KMS-11 (cell line): ENCODE measurements around the gene ARHGAP24.

Source experiments
- H2AFZ ChIP-seq: fragments of 200-600 bp; sonication (generic); 2 replicates; pipeline ENCODE4 v1.6.1; 2016; ENCODE audit warnings: antibody characterized with exemption, mixed run types, low read depth
- H3K27ac ChIP-seq: fragments of 200-600 bp; sonication (generic); 2 replicates; pipeline ENCODE4 v1.6.1; 2016; ENCODE audit warnings: mild to moderate bottlenecking, mixed run types
- H3K27me3 ChIP-seq: fragments of 200-600 bp; sonication (generic); 2 replicates; pipeline ENCODE4 v1.6.1; 2017; ENCODE audit warnings: mild to moderate bottlenecking, low read depth, mixed run types, moderate library complexity; ENCODE audit not compliant: insufficient read depth
- H3K36me3 ChIP-seq: fragments of 200-600 bp; sonication (generic); 2 replicates; pipeline ENCODE4 v1.6.1; 2017; ENCODE audit warnings: mild to moderate bottlenecking, mixed run types; ENCODE audit not compliant: insufficient read depth
- H3K4me1 ChIP-seq: fragments of 200-600 bp; sonication (generic); 2 replicates; pipeline ENCODE4 v1.6.1; 2016; ENCODE audit warnings: mild to moderate bottlenecking, low read depth, mixed run types; ENCODE audit not compliant: poor library complexity, severe bottlenecking
- H3K4me2 ChIP-seq: fragments of 200-600 bp; sonication (generic); 2 replicates; pipeline ENCODE4 v1.7.0; 2016; ENCODE audit warnings: mild to moderate bottlenecking, mixed run types
- H3K4me3 ChIP-seq: fragments of 200-600 bp; sonication (generic); IDR thresholded peaks from 2 replicates; pipeline ENCODE4 v1.6.1; 2017; ENCODE audit warnings: low read depth, low read length, mixed read lengths; ENCODE audit not compliant: insufficient read depth
- H3K79me2 ChIP-seq: fragments of 200-600 bp; sonication (generic); 2 replicates; pipeline ENCODE4 v1.6.1; 2016; ENCODE audit warnings: low read depth, mixed run types; ENCODE audit not compliant: insufficient read depth
- H3K9ac ChIP-seq: fragments of 200-600 bp; sonication (generic); 2 replicates; pipeline ENCODE4 v1.6.1; 2016; ENCODE audit warnings: mild to moderate bottlenecking, mixed run types
- H4K20me1 ChIP-seq: fragments of 200-600 bp; sonication (generic); 2 replicates; pipeline ENCODE4 v1.6.1; 2016; ENCODE audit warnings: mild to moderate bottlenecking, mixed run types; ENCODE audit not compliant: insufficient read depth
- TF ChIP-seq, protein P1 (sequence below): fragments of 200-600 bp; sonication (generic); conservative IDR thresholded peaks from 2 replicates; pipeline ENCODE4 v1.6.1; 2017; ENCODE audit warnings: low read depth, mild to moderate bottlenecking, antibody characterized with exemption, low read length, moderate library complexity, mixed read lengths

ARHGAP24 gene

DNA sequence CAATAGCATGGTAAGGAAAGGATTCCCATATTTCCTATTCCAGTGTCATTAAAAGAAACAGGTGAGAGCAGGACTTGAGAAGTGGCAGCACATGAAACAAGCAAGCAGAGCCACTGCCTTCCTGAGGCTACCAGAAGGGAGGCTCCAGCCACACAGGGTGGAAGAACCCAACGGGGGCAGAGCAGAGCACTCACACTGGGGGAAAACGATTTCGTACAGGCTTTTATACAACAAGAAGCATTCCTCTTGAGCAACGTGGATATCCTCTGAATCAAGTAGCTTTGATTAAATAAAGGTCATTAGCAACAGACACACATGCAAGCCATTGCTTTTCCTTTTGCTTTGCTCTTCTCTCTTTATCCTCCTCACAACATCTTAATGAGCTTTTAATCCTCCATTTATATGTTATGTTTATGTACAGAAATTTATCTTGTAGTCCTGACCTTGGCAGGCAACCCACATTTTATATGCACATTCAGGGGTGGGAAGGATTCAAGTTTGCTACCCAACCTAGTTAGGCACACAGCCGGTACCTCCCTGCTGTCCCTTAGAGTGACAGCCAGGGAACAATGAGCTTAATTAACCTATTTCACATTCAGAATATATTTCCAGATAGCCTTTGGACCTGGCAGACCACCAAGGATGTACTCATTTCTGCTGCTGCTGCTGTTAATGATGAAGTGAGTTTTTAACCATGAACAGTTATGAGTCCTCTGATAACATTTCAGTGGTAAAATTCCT, 202.1 kb downstream of the ARHGAP24 start:
- no peak overlapping the region for H3K9ac ChIP-seq
- no peaks in the 10 kb centered on the region for H4K20me1 ChIP-seq
- H3K27ac ChIP-seq: no peak overlapping the region
- no peaks in the 10 kb centered on the region for H3K36me3 ChIP-seq
- no peaks in the 10 kb centered on the region for H3K27me3 ChIP-seq
- TF ChIP-seq, protein P1, sequence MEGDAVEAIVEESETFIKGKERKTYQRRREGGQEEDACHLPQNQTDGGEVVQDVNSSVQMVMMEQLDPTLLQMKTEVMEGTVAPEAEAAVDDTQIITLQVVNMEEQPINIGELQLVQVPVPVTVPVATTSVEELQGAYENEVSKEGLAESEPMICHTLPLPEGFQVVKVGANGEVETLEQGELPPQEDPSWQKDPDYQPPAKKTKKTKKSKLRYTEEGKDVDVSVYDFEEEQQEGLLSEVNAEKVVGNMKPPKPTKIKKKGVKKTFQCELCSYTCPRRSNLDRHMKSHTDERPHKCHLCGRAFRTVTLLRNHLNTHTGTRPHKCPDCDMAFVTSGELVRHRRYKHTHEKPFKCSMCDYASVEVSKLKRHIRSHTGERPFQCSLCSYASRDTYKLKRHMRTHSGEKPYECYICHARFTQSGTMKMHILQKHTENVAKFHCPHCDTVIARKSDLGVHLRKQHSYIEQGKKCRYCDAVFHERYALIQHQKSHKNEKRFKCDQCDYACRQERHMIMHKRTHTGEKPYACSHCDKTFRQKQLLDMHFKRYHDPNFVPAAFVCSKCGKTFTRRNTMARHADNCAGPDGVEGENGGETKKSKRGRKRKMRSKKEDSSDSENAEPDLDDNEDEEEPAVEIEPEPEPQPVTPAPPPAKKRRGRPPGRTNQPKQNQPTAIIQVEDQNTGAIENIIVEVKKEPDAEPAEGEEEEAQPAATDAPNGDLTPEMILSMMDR: no peak
- H3K4me1 ChIP-seq: peaks cover 20% of the 10 kb centered on the region
- H3K4me2 ChIP-seq: no peak overlapping the region
- no peak overlapping the region for H2AFZ ChIP-seq
- no peaks in the 10 kb centered on the region for H3K79me2 ChIP-seq
- H3K4me3 ChIP-seq: no peak overlapping the region

DNA sequence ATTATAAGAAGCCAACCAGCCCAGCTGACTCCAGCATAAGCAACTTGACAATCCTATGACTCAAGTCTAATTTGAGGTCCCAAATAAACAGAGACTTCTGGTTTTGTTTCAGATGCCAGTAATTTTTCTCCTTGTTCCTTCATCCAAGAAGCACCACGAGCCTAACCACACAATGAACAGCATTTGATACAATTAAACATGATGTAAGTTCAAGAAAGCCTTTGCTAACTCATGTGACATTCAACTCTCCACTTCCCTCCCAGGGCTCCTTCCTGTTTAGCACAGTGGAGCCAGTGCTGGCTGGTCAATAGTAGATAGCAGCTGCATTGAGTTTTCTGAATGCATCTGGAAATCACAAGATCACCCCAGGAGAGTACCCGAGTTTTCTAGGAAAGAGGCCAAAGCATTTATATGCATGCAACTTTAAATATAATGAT, 206.3 kb downstream of the ARHGAP24 start:
- Histone ChIP-seq H3K9ac (no peak overlapping the region), H4K20me1 (no peaks in the 10 kb centered on the region), H3K4me3 (no peak overlapping the region), H3K4me1 (peaks cover 27% of the 10 kb centered on the region), H3K79me2 (no peaks in the 10 kb centered on the region), H3K4me2 (peak overlapping the region; percentile 14; the same call in 1 of the 2 replicates), H3K27ac (peak overlapping the region; percentile 10; the same call in 1 of the 2 replicates), H3K36me3 (no peaks in the 10 kb centered on the region), H2AFZ (0 out of 2 replicates have a peak overlapping the region, but pooled peaks have one; percentile 24), H3K27me3 (no peaks in the 10 kb centered on the region)
- TF ChIP-seq, protein P1: no peak

DNA sequence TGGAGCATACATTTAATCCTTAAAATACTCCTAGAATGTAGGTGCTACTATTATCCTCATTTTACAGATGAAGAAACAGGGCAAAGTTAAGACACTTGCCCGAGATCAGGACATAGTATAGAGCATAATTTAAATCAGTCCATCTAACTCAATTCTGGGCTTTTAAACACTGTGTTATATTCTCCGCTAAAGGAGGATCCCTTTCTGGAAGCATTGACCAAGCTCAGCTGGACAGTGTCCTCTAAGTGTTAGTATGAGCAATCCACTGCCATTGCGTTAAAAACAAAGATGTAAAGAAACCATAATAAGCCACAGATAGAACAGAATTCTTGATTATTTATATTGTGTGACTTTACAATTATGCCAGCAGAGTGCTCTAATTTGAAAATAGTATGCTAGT, 207.0 kb downstream of the ARHGAP24 start:
- H3K4me1 ChIP-seq: peaks cover 27% of the 10 kb centered on the region
- H3K27ac ChIP-seq: no peak overlapping the region
- no peak overlapping the region; the same call in 1 of the 2 replicates for H3K4me2 ChIP-seq
- no peak overlapping the region for H3K9ac ChIP-seq
- H3K27me3 ChIP-seq: no peaks in the 10 kb centered on the region
- H2AFZ ChIP-seq: 0 out of 2 replicates have a peak overlapping the region, but pooled peaks have one; percentile 24
- H3K79me2 ChIP-seq: no peaks in the 10 kb centered on the region
- no peaks in the 10 kb centered on the region for H4K20me1 ChIP-seq
- TF ChIP-seq, protein P1: no peak
- no peaks in the 10 kb centered on the region for H3K36me3 ChIP-seq
- H3K4me3 ChIP-seq: no peak overlapping the region

DNA sequence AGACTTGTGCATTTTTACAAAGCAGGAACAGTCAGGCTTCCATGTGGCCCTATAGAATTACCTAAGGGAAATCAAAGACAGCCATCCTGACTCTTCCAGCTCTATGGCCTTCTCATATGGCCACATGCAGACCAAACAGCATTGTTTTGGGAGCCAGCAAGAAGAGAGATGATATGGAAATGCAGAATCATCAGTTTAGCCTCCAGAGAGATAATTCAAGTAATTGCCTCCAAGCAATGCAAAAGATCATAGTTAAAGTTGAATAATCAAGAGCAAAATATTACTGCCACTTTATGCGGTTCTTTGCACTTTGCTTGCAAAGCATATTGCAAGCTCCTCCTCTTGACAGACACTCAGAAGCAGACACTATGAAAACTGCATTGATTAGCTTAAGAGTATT, 207.4 kb downstream of the ARHGAP24 start:
- no peak overlapping the region for H2AFZ ChIP-seq
- no peaks in the 10 kb centered on the region for H4K20me1 ChIP-seq
- no peak overlapping the region for H3K27ac ChIP-seq
- TF ChIP-seq, protein P1: no peak
- H3K9ac ChIP-seq: no peak overlapping the region
- no peak overlapping the region for H3K4me2 ChIP-seq
- H3K27me3 ChIP-seq: no peaks in the 10 kb centered on the region
- no peaks in the 10 kb centered on the region for H3K79me2 ChIP-seq
- no peak overlapping the region for H3K4me3 ChIP-seq
- H3K4me1 ChIP-seq: peaks cover 27% of the 10 kb centered on the region
- H3K36me3 ChIP-seq: no peaks in the 10 kb centered on the region
